Esophagus muscularis mucosa (tissue), 3 donors: ENCODE measurements around the gene FHOD1.

Experiments used
- POLR2A ChIP-seq: fragments of 450-650 bp; IDR thresholded peaks from one replicate; pipeline ENCODE4 v1.6.1; 2017; ENCODE audit warnings: antibody characterized with exemption, moderate library complexity, mild to moderate bottlenecking, low read depth
- POLR2AphosphoS5 ChIP-seq, 2 donors: sonication (generic); formaldehyde crosslinking; IDR thresholded peaks; one replicate each; pipeline ENCODE4 v1.6.1; 2017; ENCODE audit warnings: antibody characterized with exemption in 2 of 2
- TF ChIP-seq, protein P1 (sequence below), 3 experiments: fragments of 200-600 bp in 2 of 3; fragments of 450-650 bp in 1 of 3; sonication (generic) in 2 of 3; IDR thresholded peaks; one replicate each; pipeline ENCODE4 v1.5.1; 2017 to 2019; ENCODE audit warnings: antibody characterized with exemption in 3 of 3, mild to moderate bottlenecking in 2 of 3, moderate library complexity in 1 of 3

DNA sequence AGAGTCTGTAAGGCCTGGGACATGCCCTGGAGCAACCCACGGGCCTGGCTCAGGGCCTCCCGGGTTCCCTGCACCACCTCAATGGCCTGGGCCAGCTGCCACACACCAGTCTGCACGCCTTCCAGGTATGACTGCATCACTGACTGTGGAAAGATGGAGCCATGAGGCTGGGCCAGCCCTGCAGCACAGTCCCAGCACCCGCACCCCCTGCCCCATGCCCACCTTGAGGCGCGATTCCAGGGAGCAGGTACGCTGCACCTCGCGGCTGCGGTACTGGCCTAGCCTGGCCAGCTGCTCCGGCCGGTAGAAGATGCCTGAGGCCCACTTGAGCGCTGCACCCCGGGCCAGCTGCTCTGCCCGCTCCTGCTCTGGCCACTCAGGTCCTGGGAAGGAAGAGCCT is 58.5 kb downstream of the FHOD1 start:
- TF ChIP-seq POLR2AphosphoS5 (IDR thresholded peaks at IDR 0.05) = no peak
- no peak for TF ChIP-seq POLR2A
- TF ChIP-seq, protein P1, sequence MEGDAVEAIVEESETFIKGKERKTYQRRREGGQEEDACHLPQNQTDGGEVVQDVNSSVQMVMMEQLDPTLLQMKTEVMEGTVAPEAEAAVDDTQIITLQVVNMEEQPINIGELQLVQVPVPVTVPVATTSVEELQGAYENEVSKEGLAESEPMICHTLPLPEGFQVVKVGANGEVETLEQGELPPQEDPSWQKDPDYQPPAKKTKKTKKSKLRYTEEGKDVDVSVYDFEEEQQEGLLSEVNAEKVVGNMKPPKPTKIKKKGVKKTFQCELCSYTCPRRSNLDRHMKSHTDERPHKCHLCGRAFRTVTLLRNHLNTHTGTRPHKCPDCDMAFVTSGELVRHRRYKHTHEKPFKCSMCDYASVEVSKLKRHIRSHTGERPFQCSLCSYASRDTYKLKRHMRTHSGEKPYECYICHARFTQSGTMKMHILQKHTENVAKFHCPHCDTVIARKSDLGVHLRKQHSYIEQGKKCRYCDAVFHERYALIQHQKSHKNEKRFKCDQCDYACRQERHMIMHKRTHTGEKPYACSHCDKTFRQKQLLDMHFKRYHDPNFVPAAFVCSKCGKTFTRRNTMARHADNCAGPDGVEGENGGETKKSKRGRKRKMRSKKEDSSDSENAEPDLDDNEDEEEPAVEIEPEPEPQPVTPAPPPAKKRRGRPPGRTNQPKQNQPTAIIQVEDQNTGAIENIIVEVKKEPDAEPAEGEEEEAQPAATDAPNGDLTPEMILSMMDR (IDR thresholded peaks at IDR 0.05) = no peak
